Activated T-helper 1 cell treated with anti-CD3 and anti-CD28 coated beads, Interleukin-2, amount 50 U/mL, for 16 hours (primary cell): ENCODE results near the gene TASOR.
"Not testable (repeated sequence)": the region's sequence is repeated elsewhere in the genome, so short reads cannot be mapped to it uniquely, and the experiment has no call there.

ENCODE experiments used
- DNase-seq, 2 donors: peaks; one replicate each; pipeline ENCODE4 v3.0.0-alpha.2; 2020; ENCODE audit warnings: low read depth in 1 of 2, low spot score in 1 of 2

Gene TASOR, protein sequence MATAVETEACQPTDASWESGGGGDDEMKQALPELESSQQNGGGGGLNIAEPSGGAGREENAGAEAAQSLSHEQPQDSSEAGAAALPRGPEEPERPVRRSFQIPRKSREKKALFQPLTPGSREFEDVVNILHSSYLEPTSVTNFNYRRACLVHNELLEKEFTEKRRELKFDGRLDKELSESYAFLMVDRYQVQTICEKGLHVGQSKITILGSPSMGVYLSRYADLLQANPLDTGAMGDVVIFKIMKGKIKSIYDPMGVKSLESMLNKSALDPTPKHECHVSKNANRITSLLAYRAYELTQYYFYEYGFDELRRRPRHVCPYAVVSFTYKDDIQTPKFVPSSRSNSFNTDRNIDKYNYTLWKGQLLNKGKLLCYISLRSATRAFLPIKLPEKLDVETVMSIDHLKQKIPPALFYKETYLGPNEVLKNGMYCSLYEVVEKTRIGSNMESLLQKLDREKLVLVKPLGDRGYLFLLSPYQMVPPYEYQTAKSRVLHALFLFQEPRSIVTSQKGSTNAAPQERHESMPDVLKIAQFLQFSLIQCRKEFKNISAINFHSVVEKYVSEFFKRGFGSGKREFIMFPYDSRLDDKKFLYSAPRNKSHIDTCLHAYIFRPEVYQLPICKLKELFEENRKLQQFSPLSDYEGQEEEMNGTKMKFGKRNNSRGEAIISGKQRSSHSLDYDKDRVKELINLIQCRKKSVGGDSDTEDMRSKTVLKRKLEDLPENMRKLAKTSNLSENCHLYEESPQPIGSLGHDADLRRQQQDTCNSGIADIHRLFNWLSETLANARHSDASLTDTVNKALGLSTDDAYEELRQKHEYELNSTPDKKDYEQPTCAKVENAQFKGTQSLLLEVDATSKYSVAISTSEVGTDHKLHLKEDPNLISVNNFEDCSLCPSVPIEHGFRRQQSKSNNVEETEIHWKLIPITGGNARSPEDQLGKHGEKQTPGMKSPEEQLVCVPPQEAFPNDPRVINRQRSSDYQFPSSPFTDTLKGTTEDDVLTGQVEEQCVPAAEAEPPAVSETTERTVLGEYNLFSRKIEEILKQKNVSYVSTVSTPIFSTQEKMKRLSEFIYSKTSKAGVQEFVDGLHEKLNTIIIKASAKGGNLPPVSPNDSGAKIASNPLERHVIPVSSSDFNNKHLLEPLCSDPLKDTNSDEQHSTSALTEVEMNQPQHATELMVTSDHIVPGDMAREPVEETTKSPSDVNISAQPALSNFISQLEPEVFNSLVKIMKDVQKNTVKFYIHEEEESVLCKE (N-terminal part only)

DNA sequence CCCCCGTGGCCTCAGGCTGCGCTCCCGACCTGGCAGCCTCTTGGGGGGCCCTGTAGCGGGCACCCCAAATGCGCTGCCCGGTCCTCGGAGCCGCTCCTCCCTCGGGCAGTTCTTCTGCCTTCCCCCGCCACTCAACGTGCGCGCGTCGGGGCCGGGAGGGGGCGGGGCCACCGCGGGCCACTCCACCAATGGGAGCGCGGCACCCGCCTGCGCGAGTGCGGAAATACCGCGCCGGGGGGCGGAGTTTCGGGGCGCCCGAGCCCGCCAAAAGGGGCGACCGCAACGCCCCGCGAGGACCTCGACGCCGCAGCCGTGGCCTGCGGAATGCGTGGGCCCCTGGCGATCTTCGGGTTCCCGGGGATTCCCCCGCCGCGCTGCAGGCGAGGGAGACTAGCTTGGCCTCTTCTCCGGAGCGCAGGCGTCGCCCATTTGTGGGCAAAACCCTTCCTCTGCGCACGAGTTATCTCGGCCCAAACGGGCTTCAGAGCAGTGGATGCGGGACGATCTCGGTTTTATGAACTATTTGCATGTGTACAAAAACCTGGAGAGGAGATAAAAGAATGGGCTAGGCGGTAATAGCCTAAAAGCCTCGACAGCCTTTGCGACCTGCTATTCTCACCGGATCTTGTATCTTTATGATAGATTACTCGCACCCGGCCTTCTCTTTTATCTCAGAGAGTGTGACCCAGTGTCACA, at the start of gene TASOR:
Gene TASOR, minus strand, starts transcription at position 144 of the 696 bp plus-strand sequence. CDS start 259 bp downstream, outside the sequence.
- DNase-seq = peak; percentile 76 to 84

DNA sequence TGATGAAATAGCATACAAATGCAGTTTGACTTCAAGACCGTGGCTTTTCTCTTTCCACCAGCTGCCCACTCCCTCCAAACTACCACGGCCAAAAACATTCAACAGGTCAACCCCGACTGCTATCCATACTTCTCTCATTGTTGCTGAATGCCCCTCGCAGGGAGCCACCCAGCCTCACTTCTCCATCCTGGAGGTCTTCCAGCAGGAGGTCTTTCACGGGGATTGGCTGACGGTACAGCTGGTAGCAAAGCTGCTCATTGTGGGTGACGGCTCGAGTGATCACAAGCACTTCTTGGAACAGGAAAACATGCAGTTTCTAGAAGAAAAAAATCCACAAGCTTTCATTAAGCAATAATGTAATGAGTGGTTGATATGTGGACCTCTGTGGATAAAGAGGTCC, 49.0 kb upstream of the TASOR start:
- no peak for DNase-seq

DNA sequence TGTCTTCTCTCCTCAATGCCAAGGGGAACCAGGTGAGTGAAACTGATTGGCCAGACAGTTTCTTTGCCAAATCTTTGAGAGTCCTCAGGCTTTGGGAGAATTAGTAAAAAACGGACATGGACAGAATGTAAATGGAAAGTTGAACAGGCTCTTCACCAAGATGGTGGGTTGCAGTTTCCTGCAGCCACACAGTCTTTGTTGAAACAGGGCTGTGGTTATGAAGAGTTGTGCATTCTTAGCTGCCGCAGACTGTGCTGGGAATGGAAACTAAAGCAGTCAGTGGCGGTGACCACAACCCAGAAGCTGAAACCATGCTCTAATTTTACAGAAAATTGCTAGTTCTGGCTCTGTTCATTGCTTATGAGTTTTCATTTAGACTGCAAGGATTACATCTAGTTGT, 42.1 kb upstream of the TASOR start:
- peak; percentile 7 to 13 for DNase-seq

DNA sequence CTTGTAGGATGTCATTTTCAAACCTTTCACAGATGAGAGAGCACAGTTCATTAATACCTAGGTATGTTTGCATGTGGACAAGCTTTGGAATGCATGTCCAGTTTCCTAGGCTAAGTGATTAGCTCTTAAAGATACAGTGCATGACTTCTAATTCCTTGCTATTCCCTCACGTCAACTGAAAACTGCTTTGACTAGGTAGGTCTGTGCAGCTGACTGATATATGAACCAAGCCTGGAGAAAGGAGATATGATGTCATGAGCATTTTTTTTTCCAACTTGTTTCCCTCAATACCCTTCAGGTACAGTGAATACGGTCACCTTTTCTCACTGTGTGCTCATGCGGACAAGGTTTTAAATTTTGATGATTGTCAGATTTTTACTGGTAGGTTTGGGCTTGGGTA, 41.6 kb upstream of the TASOR start:
- no peak for DNase-seq

DNA sequence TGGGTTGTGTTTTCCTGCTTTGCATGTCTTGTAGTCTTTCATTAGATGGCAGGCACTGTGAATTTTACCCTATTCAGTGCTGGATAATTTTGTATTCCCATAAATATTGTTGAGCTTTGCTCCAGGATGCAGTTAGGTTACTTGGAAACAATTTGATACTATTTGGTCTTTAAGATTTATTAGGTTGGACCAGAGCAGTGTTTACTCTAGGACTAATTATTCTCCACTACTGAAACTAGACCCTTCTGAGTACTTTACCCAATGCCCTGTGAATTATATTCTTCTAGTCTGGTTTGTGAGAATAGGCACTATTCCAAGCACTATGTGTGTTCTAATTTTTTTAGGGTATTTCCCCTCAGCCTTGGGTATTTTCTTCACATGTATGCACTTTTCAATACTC, 37.8 kb upstream of the TASOR start:
- DNase-seq = no peak

DNA sequence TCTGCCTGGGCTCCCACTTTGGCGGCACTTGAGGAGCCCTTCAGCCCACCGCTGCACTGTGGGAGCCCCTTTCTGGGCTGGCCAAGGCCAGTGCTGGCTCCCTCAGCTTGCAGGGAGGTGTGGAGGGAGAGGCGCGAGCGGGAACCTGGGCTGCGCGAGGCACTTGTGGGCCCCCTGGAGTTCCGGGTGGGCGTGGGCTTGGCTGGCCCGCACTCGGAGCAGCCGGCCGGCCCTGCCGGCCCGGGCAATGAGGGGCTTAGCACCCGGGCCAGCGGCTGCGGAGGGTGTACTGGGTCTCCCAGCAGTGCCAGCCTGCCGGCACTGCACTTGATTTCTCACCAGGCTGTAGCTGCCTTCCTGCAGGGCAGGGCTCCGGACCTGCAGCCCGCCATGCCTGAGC, 35.7 kb upstream of the TASOR start:
- not testable (repeated sequence) for DNase-seq

DNA sequence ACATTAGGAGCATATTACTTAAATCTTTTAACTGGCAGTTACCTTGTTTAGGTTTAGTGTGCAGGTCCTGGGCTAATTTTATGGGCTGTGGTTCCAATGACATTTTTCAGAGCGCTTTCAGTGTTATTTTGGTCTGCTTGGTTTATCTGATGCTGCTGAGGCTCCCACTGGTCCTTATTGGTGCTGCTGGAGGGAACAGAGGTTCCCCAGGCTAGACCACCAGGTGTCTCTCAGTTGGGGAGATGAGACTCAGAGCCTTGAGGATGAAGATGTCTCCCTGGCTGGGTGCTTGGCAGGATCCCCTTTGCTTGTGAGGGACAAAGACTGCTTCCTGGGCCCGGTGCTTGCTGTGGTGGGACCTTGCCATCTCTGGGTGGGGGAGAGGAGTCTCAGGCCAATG, 28.3 kb upstream of the TASOR start:
- no peak for DNase-seq

DNA sequence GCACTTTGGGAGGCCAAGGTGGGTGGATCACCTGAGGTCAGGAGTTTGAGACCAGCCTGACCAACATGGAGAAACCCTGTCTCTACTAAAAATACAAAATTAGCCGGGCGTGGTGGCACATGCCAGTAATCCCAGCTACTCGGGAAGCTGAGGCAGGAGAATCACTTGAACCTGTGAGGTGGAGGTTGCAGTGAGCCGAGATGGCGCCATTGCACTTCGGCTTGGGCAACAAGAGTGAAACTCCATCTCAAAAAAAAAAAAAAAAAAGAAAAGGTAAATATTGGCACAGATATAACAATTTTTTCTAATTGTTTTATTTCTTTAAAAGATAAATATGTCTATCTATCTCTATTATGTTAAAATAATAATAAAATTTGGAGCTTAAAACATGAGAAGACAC, 24.3 kb upstream of the TASOR start:
- not testable (repeated sequence) for DNase-seq

DNA sequence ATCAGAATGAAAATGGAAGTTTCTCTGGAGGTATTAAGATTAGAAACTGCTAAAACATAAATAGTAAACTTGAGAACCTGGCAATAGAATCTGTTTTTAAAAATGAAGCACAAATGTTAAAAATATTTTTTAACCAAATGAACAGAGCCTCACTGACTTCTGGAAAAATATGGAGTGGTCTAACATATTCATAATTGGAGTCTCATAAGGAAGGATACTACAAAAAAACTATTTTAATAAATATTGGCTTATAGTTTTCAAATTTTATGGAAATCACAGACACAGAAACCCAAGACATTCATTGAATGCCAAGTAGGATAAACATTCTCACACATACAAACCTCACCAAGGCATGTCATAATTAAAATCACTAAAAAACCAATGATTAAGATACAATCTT, 23.6 kb upstream of the TASOR start:
- DNase-seq = no peak

DNA sequence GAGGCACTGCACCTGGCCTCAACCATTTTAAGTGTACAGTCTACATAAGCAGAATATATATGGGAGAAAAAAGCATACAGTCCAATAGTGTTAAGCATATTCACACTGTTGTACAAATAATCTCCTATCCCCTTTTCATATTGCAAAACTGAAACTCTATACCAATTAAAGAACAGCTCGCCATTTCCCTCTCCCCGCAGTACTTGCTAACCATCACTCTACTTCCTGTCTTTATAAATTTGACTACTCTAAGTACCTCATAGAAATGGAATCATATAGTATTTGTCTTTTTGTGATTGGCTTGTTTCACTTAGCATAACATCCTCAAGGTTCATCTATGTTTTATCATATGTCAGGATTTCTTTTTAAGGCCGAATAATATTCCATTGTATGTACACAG, 21.6 kb upstream of the TASOR start:
- DNase-seq = no peak

DNA sequence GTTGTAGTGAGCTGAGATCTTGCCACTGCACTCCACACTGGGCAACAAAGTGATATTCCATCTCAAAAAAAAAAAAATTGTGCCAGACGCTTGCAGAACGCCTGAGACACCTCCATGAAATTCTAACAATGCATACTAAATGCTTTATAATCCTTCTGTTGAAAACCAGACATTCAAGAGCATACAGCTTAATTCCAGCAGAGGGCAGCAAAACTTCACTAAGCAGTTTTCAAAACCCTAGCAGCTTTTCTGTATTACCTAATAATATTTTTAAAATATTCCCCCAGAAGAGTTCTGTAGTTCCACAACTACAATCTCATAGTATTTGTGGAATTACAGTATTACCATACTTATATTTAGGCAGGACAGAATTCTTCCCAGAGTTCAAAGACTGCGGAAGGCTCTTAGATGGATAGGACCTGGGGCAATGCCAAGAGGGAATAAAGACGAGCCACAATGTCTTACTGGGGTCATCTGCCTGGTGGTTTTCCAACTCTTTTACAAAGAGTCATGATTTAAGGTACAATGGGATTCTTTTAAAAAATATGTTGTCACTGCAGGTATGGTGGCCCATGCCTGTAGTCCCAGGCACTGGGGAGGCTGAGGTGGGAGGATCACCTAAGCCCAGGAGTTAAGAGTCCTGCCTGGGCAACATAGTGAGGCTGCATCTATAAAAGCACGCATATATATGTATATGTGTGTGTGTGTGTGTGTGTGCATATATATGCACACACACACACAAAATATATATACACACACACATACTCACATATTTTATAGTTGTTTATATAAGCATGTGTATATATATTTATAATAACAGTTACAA, 19.6 kb upstream of the TASOR start:
- peak in 1 of 2 donors; percentile 19 for DNase-seq

DNA sequence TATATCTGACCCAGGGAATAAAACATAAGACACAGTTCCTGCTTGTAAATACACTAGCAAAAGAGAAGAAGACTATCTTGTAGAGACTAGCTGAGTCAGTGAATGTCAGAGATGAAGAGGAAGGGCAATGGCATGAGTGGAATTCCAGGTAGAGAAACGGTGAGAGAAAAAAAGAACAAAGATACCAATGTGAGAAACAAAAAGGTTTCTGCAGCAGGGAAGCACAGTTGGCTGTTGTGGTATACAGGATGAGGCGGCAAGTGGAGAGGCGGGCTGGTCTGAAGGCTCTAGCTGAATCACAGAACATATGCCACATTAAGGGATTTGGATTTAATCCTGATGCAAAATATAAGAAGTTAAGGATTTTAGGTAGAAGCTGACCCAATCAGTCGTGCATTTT, 17.1 kb upstream of the TASOR start:
- no peak for DNase-seq

DNA sequence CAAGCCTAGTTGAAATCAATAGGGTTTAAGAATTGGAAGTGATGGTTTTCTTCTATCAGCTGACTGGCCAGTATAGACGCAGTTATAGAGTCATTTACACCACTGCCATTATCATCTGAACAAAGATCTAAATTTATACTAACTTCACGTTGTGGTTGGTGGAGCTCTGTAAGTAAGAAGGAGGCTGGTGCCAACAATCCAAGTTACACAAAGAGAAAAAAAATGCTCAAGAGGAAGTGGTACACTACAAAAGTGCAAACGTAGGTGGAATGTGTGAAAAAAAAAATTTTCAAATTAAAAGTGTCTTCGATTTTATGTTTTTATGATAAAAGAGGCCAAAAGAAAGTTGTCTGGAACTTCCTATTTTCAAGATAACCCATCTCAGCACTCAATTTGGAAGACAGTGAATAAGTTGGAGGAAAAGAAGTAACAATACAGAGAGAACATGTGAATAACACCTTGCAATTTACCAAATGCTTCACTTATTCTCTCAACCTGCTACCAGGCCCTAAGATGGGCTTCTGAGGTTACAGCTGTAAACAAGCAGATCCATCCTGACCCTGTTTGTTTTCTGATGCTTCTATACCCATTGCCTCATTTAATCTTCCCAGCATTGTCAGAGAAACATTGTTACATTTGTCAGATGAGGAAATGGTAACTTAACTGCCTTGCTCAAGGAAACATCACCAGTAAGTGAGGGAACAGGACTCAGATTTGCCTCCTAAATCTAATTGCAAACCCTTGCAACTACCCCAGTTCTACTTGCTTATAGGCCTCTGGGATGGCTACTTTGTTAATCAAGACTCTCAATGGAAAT, 12.0 kb upstream of the TASOR start:
- DNase-seq = no peak

DNA sequence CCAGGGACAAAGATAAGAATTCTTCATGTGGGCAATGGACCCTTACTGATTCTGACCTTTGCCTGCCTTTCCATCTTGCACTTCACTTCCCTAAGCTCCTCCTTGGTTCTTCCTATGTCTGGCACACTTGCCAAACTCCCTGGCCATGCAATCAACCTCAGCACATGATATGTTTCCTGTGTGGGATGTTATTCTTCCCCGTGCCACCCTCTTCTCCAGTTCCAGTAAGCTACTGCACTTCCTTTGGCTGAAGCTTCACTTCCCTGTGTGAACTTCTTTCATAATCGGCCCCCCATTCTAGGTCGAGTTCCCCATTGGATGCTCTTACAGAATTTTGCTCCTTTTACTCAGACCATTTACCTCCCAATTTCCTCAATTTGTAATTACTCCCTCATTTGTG, 10.7 kb upstream of the TASOR start:
- DNase-seq = no peak

DNA sequence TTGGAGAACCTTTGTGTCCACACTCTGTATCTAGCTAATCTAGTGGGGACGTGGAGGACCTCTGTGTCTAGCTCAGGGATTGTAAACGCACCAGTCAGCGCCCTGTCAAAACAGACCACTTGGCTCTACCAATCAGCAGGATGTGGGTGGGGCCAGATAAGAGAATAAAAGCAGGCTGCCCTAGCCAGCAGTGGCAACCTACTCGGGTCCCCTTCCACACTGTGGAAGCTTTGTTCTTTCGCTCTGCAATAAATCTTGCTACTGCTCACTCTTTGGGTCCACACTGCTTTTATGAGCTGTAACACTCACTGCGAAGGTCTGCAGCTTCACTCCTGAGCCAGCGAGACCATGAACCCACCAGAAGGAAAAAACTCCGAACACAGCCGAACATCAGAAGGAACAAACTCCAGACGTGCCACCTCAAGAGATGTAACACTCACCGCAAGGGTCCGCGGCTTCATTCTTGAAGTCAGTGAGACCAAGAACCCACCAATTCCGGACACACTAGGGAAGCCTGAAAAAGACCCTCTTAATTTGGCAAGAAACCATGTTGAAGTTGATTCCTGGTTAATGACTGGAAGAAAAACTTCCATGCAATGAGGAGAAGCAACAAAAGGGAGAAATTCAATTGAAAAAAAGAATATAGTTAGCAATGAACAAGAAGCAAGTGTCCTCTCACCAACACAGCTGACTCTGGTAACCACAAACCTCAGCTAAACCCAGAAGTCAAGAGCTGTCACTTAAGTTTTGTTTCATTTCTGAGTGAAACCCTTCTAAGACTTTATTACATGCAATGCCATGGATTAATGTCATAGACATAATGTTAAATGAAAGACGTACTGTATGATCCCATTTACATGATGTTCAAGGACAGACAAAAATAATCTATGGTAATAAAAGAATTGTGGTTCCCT, 9.7 kb upstream of the TASOR start:
- DNase-seq = not testable (repeated sequence)

DNA sequence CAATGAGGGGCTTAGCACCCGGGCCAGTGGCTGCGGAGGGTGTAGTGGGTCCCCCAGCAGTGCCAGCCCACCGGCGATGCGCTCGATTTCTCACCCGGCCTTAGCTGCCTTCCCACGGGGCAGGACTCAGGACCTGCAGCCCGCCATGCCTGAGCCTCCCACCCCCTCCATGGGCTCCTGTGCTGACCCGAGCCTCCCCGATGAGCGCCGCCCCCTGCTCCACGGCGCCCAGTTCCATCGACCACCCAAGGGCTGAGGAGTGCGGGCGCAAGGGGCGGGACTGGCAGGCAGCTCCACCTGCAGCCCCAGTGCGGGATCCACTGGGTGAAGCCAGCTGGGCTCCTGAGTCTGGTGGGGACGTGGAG, 8.9 kb upstream of the TASOR start:
- DNase-seq = not testable (repeated sequence)

DNA sequence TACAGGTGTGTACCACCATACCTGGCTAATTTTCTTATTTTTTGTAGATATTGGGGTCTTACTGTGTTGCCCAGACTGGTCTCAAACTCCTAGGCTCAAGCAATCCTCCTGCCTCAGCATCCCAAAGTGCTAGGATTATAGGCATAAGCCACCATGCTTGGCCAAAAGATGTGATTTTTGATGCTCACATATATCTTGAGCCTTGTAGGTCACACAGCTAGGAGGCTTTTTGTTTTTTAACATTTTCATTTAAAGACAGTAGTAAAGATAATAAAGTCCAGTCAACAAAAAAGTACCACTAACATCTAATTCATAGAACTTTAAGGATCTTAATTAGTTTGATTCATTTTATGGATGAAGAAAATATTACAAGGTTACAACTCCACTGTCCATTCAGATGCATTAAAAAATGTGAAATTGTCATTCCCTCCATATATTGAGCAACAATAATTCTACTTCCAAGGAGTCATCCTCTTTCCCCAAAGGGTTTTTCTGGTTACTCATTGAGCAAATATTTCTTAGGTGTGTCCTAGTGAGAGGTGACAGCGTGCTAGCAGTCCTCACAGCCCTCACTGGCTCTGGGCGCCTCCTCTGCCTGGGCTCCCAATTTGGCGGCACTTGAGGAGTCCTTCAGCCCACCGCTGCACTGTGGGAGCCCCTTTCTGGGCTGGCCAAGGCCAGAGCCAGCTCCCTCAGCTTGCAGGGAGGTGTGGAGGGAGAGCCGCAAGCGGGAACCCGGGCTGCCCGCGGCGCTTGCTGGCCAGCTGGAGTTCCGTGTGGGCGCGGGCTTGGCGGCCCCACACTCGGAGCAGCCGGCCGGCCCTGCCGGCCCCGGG, 8.3 kb upstream of the TASOR start:
- no peak for DNase-seq
